Activated T-helper 17 cell treated with anti-CD3 and anti-CD28 coated beads, Interleukin-2, amount 50 U/mL, for 72 hours (primary cell): ENCODE measurements around the gene COL26A1. TPM values are rescaled to one million over a fixed set of nuclear protein-coding genes. Genes with fewer than 3 reads are reported as not detected.
"Not testable (repeated sequence)": the region's sequence is repeated elsewhere in the genome, so short reads cannot be mapped to it uniquely, and the experiment has no call there.

Source experiments
- ATAC-seq: fragments of 150-1000 bp; cut with Tn5 transposase; replicated peaks from 2 replicates; pipeline ENCODE4 v1.10.0; 2021; ENCODE audit warnings: mild to moderate bottlenecking, moderate library complexity
- H3K27ac Mint-ChIP-seq: one replicate; pipeline ENCODE4 v1.8.0; 2022; ENCODE audit warnings: mixed read lengths
- H3K27me3 Mint-ChIP-seq: one replicate; pipeline ENCODE4 v1.8.0; 2022; ENCODE audit warnings: mixed read lengths
- H3K36me3 Mint-ChIP-seq: one replicate; pipeline ENCODE4 v1.8.0; 2022; ENCODE audit warnings: low read depth, mild to moderate bottlenecking, mixed read lengths
- H3K4me1 Mint-ChIP-seq: one replicate; pipeline ENCODE4 v1.8.0; 2022; ENCODE audit warnings: mixed read lengths
- H3K4me3 Mint-ChIP-seq: one replicate; pipeline ENCODE4 v1.8.0; 2022; ENCODE audit warnings: mild to moderate bottlenecking, mixed read lengths
- H3K9me3 Mint-ChIP-seq: one replicate; pipeline ENCODE4 v1.8.0; 2022; ENCODE audit warnings: mixed read lengths
- total RNA-seq, 2 donors: library from RNA; stranded (reverse); gene quantifications; one replicate each; pipeline ENCODE4 v1.2.3, GENCODE V29; 2022

Gene COL26A1
- total RNA-seq, 2 donors from 2014 or later, result not detected

DNA sequence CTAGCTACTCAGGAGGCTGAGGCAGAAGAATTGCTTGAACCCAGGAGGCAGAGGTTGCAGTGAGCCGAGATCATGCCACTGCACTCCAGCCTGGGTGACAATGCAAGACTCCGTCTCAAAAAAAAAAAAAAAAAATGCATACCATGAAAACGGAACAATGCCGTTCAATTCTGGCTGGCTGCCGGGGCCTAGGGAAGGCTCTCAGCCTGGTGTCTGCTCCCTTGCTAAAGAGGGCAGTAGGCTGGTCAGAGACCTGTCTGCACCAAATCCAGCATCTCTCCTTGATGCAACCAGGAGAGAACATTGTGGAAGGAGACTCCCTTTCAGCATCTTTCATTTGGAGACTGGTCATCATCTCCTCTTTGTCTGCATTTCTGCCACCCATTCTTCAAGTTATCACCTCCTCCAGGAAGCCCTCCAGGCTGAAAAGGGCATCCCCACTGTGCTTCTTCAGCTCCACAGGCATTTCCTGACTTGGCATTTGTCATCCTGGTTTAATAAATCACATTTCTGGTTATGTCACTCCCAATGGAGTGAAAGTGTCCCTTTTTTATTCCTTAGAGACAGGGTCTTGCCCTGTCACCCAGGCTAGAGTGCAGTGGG, 241.8 kb downstream of the COL26A1 start:
- Mint-ChIP-seq H3K4me3 (no peak overlapping the region), H3K27me3 (no peaks in the 10 kb centered on the region), H3K4me1 (no peaks in the 10 kb centered on the region), H3K36me3 (no peaks in the 10 kb centered on the region), H3K9me3 (no peaks in the 10 kb centered on the region), H3K27ac (no peak overlapping the region)
- no peak for ATAC-seq

DNA sequence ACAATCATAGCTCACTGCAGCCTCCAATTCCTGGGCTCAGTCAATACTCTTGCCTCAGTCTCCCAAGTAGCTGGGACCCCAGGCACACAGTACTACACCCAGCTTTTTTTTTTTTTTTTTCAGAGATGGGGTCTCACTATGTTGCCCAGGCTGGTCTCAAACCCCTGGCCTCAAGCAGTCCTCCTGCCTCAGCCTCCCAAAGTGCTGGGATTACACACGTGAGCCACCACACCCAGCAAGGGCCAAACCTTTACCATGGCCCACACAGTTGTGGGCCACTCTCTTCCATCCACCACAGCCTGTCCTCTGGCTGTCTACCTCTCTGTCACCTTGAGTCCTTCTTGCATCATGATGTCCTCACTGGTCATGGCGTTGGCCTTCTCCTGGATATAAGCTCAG, 242.3 kb downstream of the COL26A1 start:
- H3K36me3 Mint-ChIP-seq, H3K27me3 Mint-ChIP-seq, H3K4me1 Mint-ChIP-seq, ATAC-seq, H3K27ac Mint-ChIP-seq, H3K4me3 Mint-ChIP-seq, H3K9me3 Mint-ChIP-seq: not testable (repeated sequence)

- Mint-ChIP-seq H3K4me1 (no peaks in the 10 kb centered on the region), H3K27me3 (no peaks in the 10 kb centered on the region), H3K4me3 (no peak overlapping the region), H3K9me3 (no peaks in the 10 kb centered on the region), H3K36me3 (no peaks in the 10 kb centered on the region), H3K27ac (no peak overlapping the region)
- ATAC-seq, result no peak
Measured at GRCh38 chr7:101605611-101606497, 243.2 kb downstream of the COL26A1 start.

- H3K4me3 Mint-ChIP-seq, result no peak overlapping the region
- H3K27ac Mint-ChIP-seq, result no peak overlapping the region
- H3K4me1 Mint-ChIP-seq, result no peaks in the 10 kb centered on the region
- no peaks in the 10 kb centered on the region for H3K36me3 Mint-ChIP-seq
- H3K9me3 Mint-ChIP-seq, result no peaks in the 10 kb centered on the region
- ATAC-seq, result no peak
- no peaks in the 10 kb centered on the region for H3K27me3 Mint-ChIP-seq
Measured at GRCh38 chr7:101606498-101606923, 243.8 kb downstream of the COL26A1 start.

Other genes with a start within 250 kb of the COL26A1 start
- 1 to 10 TPM in 1 of 2 donors, under 1 TPM in 1; 0.30 to 4.5 TPM for gene SERPINE1, start 235.8 kb upstream of the COL26A1 start, total RNA-seq
- gene AP1S1, start 208.4 kb upstream of the COL26A1 start, total RNA-seq, result 10 to 100 TPM; 27.4 to 59.8 TPM
- under 1 TPM; 0.13 to 0.48 TPM for gene VGF, start 197.3 kb upstream of the COL26A1 start, total RNA-seq
- not detected for gene NAT16, start 182.6 kb upstream of the COL26A1 start, total RNA-seq
- gene MOGAT3, start 161.8 kb upstream of the COL26A1 start, total RNA-seq, result not detected
- 10 to 100 TPM; 55.6 to 69.6 TPM for gene PLOD3, start 145.3 kb upstream of the COL26A1 start, total RNA-seq
- gene ZNHIT1, start 144.7 kb upstream of the COL26A1 start, total RNA-seq, result 10 to 100 TPM; 49.3 to 56.8 TPM
- gene CLDN15, start 125.1 kb upstream of the COL26A1 start, total RNA-seq, result 10 to 100 TPM; 20.0 to 23.1 TPM
- 10 to 100 TPM; 69.0 to 82.6 TPM for gene FIS1, start 117.8 kb upstream of the COL26A1 start, total RNA-seq
- gene IFT22, start 41.1 kb upstream of the COL26A1 start, total RNA-seq, result 1 to 10 TPM; 3.4 to 8.2 TPM